Common myeloid progenitor, CD34-positive (primary cell): ENCODE results near the gene MED23.

ENCODE experiments used
- CTCF ChIA-PET: fragments of 350-600 bp; sonication (Branson Sonifier 250); formaldehyde crosslinking; loops from one replicate; lab custom pipeline; 2021; ENCODE audit warnings: antibody characterized with exemption; lab: Charles Lee
- POLR2A ChIA-PET: fragments of 350-600 bp; sonication (Branson Sonifier 250); formaldehyde crosslinking; loops from one replicate; lab custom pipeline; 2021; ENCODE audit warnings: antibody characterized with exemption; lab: Charles Lee
- DNase-seq, 3 donors: peaks; one replicate each; pipeline versions ENCODE4 v3.0.0 to v3.0.0-alpha.2; 2013
- H3K27ac ChIP-seq, 2 experiments: 1 replicate in 1 of 2; 2 replicates in 1 of 2; pipeline ENCODE4 v1.7.0; 2013; ENCODE audit warnings: inconsistent platforms in 2 of 2, low read length in 2 of 2, mild to moderate bottlenecking in 2 of 2, low read depth in 1 of 2, moderate library complexity in 1 of 2; ENCODE audit not compliant: severe bottlenecking in 2 of 2, insufficient read depth in 1 of 2, poor library complexity in 1 of 2
- H3K27me3 ChIP-seq, 5 experiments: replicated peaks in 2 of 5; 1 replicate in 3 of 5; 2 replicates in 2 of 5; pipeline versions ENCODE4 v1.6.1 to v1.7.0; 2013; ENCODE audit warnings: low read length in 4 of 5, mild to moderate bottlenecking in 2 of 5, moderate library complexity in 2 of 5, inconsistent platforms in 1 of 5; ENCODE audit not compliant: insufficient read depth in 5 of 5, control insufficient read depth in 4 of 5
- H3K36me3 ChIP-seq, 4 experiments: 1 replicate in 2 of 4; 2 replicates in 2 of 4; pipeline versions ENCODE4 v1.6.1 to v1.7.0; 2013; ENCODE audit warnings: low read length in 3 of 4, control low read depth in 1 of 4, mild to moderate bottlenecking in 1 of 4; ENCODE audit not compliant: control insufficient read depth in 4 of 4, insufficient read depth in 4 of 4
- H3K4me1 ChIP-seq, 4 experiments: 1 replicate in 3 of 4; 2 replicates in 1 of 4; pipeline versions ENCODE4 v1.6.1 to v1.7.1; 2013; ENCODE audit warnings: low read length in 3 of 4, mild to moderate bottlenecking in 3 of 4, control low read depth in 1 of 4, inconsistent platforms in 1 of 4, moderate library complexity in 1 of 4; ENCODE audit not compliant: control insufficient read depth in 4 of 4, insufficient read depth in 4 of 4; ENCODE audit errors: control extremely low read depth in 1 of 4
- H3K4me3 ChIP-seq, 7 experiments: 1 replicate in 4 of 7; 2 replicates in 3 of 7; pipeline versions ENCODE4 v1.5.1 to v1.7.0; 2013; ENCODE audit warnings: mild to moderate bottlenecking in 7 of 7, low read length in 6 of 7, moderate library complexity in 6 of 7, inconsistent platforms in 2 of 7, low read depth in 2 of 7, control low read depth in 1 of 7; ENCODE audit not compliant: insufficient read depth in 4 of 7, control insufficient read depth in 1 of 7; ENCODE audit errors: extremely low read depth in 1 of 7
- H3K9me3 ChIP-seq, 5 experiments: 1 replicate in 4 of 5; 2 replicates in 1 of 5; pipeline versions ENCODE4 v1.6.1 to v1.7.1; 2013; ENCODE audit warnings: low read length in 4 of 5, mild to moderate bottlenecking in 2 of 5, inconsistent platforms in 1 of 5, low read depth in 1 of 5, moderate library complexity in 1 of 5; ENCODE audit not compliant: control insufficient read depth in 4 of 5, insufficient read depth in 2 of 5; ENCODE audit errors: control extremely low read depth in 1 of 5
- WGBS: methylation state at CpG from one replicate; pipeline ENCODE4 v1.1.5; 2013; ENCODE audit not compliant: insufficient coverage; 5-methylcytosine and 5-hydroxymethylcytosine counted together

Gene MED23

DNA sequence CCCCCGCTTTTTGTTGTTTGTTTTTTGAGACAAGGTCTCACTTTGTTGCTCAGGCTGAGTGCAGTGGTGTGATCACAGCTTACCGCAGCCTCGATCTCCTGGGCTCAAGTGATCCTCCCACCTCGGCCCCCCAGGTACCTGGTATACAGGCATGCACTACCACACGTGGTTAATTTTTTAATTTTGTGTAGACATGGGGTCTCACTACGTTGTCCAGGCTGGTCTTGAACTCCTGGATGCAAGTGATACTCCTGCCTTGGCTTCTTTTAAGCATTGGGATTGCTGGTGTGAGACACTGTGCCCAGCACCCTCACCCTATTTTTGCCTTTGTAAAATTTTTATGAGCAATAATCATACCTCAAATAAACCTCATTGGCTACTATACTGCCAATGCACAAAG is 14.5 kb upstream of the MED23 start:
- POLR2A ChIA-PET, result no interaction called here

GRCh38 chr6:131641554-131641953 is 13.5 kb upstream of the MED23 start:
- CTCF ChIA-PET, result no interaction called here
- peaks cover 0 to 3% (median 0%) of the 10 kb centered on the region in 4 experiments for H3K4me1 ChIP-seq
- H3K27me3 ChIP-seq, result no peaks in the 10 kb centered on the region
- no peak overlapping the region for H3K4me3 ChIP-seq
- H3K36me3 ChIP-seq, result no peaks in the 10 kb centered on the region
- no peak overlapping the region for H3K27ac ChIP-seq
- no peak for DNase-seq
- no peaks in the 10 kb centered on the region for H3K9me3 ChIP-seq
- POLR2A ChIA-PET, result no interaction called here
- 100% methylated on average over 1 of the region's 1 CpG for WGBS

More for the DNA sequence above, 14.5 kb upstream of the MED23 start:
- Histone ChIP-seq H3K36me3 (no peaks in the 10 kb centered on the region), H3K27me3 (no peaks in the 10 kb centered on the region), H3K4me3 (no peak overlapping the region), H3K27ac (no peak overlapping the region), H3K9me3 (no peaks in the 10 kb centered on the region), H3K4me1 (peaks cover 0 to 3% (median 0%) of the 10 kb centered on the region in 4 experiments)
- DNase-seq, result no peak
- 96% methylated on average over 3 of the region's 6 CpGs for WGBS
- CTCF ChIA-PET, result no interaction called here

DNA sequence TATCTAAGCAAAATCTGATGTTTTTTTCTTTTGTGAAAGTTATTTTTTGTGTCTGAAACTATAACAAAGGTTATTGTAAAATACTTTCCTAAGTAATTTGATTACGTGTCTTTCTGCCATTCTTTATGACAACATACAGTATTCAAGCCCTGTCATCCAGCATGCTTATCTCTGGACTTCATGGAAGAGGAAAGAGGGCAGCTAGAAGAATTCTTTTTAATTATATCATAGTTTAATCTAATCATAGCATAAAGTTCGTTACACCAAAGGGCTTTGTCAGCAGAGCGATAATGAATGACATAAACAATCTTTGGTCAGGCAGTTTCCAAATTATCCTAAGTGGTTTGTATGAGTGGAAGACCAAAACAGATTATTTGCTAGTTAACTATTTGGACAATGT is 12.5 kb upstream of the MED23 start:
- Histone ChIP-seq H3K36me3 (no peaks in the 10 kb centered on the region), H3K9me3 (no peaks in the 10 kb centered on the region), H3K4me3 (no peak overlapping the region), H3K27ac (no peak overlapping the region), H3K27me3 (no peaks in the 10 kb centered on the region), H3K4me1 (no peaks in the 10 kb centered on the region)
- DNase-seq, result no peak
- CTCF ChIA-PET, result interaction anchor here (1.7 kb wide), 1 partner anchor 12 kb away, joined by 8 read pairs; the partner anchor contains the start of gene MED23
- POLR2A ChIA-PET, result no interaction called here
- WGBS, result 94% methylated on average over 2 of the region's 3 CpGs

- Histone ChIP-seq H3K9me3 (no peaks in the 10 kb centered on the region), H3K27ac (peak overlapping the region in 1 of 2 experiments; percentile 27), H3K4me3 (no peak overlapping the region), H3K4me1 (no peaks in the 10 kb centered on the region), H3K27me3 (no peaks in the 10 kb centered on the region), H3K36me3 (no peaks in the 10 kb centered on the region)
- CTCF ChIA-PET, result interaction anchor here (1.3 to 1.7 kb wide), 2 partner anchors 9 to 12 kb away, joined by 3 to 8 read pairs; partner anchors contain the start of gene MED23
- WGBS, result no CpG with 5 or more reads among the region's 2 CpGs
- DNase-seq, result no peak
- POLR2A ChIA-PET, result no interaction called here
These were observed 12.1 kb upstream of the MED23 start for GRCh38 chr6:131640100-131640499.

DNA sequence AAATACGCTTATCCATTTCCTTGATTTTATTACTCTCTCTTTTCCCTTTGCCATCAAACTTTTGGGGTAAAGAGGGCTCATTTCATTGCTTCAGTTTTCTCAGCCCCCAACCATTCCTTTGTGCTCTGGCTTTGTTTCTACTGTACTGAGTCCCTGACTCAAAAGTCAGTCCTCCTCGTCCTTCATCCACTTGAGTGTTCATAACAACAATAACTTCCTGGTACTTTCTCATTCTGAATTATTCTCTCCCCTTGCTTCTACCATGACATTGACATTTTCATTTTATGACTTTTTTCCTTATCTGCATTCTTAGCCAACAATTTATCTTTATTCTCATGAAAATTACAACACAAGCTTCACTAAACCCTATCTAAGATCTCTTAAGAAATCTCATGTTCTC is 10.0 kb upstream of the MED23 start:
- Histone ChIP-seq H3K27ac (no peak overlapping the region), H3K4me1 (no peaks in the 10 kb centered on the region), H3K4me3 (no peak overlapping the region), H3K36me3 (no peaks in the 10 kb centered on the region), H3K27me3 (no peaks in the 10 kb centered on the region), H3K9me3 (no peaks in the 10 kb centered on the region)
- no peak for DNase-seq
- 89% methylated on average over 1 of the region's 2 CpGs for WGBS
- CTCF ChIA-PET, result no interaction called here
- POLR2A ChIA-PET, result no interaction called here

- ChIA-PET CTCF (interaction anchor here (0.6 to 1.6 kb wide), 3 partner anchors 8 to 653 kb away, joined by 3 to 9 read pairs (median 3); partner anchors contain the start of gene MED23), POLR2A (no interaction called here)
- DNase-seq, result no peak
- Histone ChIP-seq H3K4me1 (no peaks in the 10 kb centered on the region), H3K27ac (peak within 1 kb of the TSS in 1 of 2 experiments; percentile 11), H3K27me3 (no peaks in the 10 kb centered on the region), H3K4me3 (no peak within 1 kb of the TSS), H3K9me3 (no peaks in the 10 kb centered on the region), H3K36me3 (no peaks in the 10 kb centered on the region)
- WGBS, result 100% methylated on average over 3 of the region's 10 CpGs
These were observed 9.1 kb upstream of the MED23 start, which contains the start of gene ENPP3 for GRCh38 chr6:131636880-131637792. ENPP3 (plus strand) TSS chr6:131637302; CDS start chr6:131637385, 83 bp downstream.
